PC-9 (cell line): ENCODE data around the gene ENPP7.

Source experiments
- CTCF ChIP-seq: fragments of 200-600 bp; sonication (generic); conservative IDR thresholded peaks from 2 replicates; pipeline ENCODE4 v1.6.1; 2017; ENCODE audit warnings: mixed run types, antibody characterized with exemption, mild to moderate bottlenecking, moderate library complexity
- EZH2 ChIP-seq: fragments of 200-600 bp; sonication (generic); IDR thresholded peaks from 2 replicates; pipeline ENCODE4 v1.8.0; 2017; ENCODE audit warnings: antibody characterized with exemption, low read depth

- TF ChIP-seq EZH2 (no peak), CTCF (no peak; the same call in 1 of the 2 replicates)
These were observed 39.1 kb downstream of the ENPP7 start for GRCh38 chr17:79769570-79770506.
